Progenitor cell of endocrine pancreas (in vitro differentiated cells): Measurements from ENCODE around the gene SESN1. TPM values are rescaled to one million over a fixed set of nuclear protein-coding genes. Genes with fewer than 3 reads are reported as not detected.

Source experiments
- DNase-seq: peaks from one replicate; pipeline ENCODE4 v3.0.0; 2021; ENCODE audit warnings: low spot score; ENCODE audit not compliant: unreplicated experiment
- H3K27ac Mint-ChIP-seq: 2 replicates; pipeline ENCODE4 v1.8.0; 2021; ENCODE audit warnings: mild to moderate bottlenecking, moderate library complexity, mixed read lengths
- H3K27me3 Mint-ChIP-seq: 2 replicates; pipeline ENCODE4 v1.8.0; 2021; ENCODE audit warnings: mixed read lengths
- H3K36me3 Mint-ChIP-seq: 2 replicates; pipeline ENCODE4 v1.8.0; 2022; ENCODE audit warnings: mixed read lengths; ENCODE audit not compliant: insufficient read depth
- H3K4me1 Mint-ChIP-seq: 2 replicates; pipeline ENCODE4 v1.8.0; 2021; ENCODE audit warnings: low read depth, mixed read lengths
- H3K4me3 Mint-ChIP-seq: 2 replicates; pipeline ENCODE4 v1.8.0; 2021; ENCODE audit warnings: low read depth, mild to moderate bottlenecking, moderate library complexity, mixed read lengths
- H3K9me3 Mint-ChIP-seq: 2 replicates; pipeline ENCODE4 v1.8.0; 2021; ENCODE audit warnings: low read depth, mixed read lengths
- total RNA-seq: library from RNA; stranded (reverse); gene quantifications from 2 replicates; pipeline ENCODE4 v1.2.1, GENCODE V29; 2021
- TF ChIP-seq, protein P1 (sequence below): fragments of 200-600 bp; sonication (generic); IDR thresholded peaks from one replicate; pipeline ENCODE4 v1.5.0; 2021; ENCODE audit warnings: antibody characterized with exemption, mild to moderate bottlenecking; ENCODE audit not compliant: unreplicated experiment

SESN1 gene
- total RNA-seq, 1 donor from 2014 or later = 23.9 TPM

DNA sequence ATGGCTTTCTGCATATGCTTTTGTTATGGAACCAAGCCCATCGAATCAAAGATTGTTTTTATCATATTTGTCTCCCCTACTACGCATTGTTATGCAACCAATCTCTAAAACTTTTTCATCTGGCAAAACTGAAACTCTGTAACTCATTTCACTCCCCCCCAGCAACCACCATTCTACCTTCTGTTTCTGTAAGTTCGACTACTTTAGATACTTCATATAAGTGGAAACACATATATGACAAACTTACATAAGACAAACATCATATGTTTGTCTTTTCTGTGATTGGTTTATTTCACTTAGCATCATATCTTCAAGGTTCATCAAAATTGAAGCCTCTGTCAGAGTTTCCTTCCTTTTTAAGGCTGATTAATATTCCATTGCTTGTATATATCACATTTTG, 35.4 kb upstream of the SESN1 start:
- H3K9me3 Mint-ChIP-seq = peaks cover 10% of the 10 kb centered on the region
- no peaks in the 10 kb centered on the region for H3K4me1 Mint-ChIP-seq
- TF ChIP-seq, protein P1, sequence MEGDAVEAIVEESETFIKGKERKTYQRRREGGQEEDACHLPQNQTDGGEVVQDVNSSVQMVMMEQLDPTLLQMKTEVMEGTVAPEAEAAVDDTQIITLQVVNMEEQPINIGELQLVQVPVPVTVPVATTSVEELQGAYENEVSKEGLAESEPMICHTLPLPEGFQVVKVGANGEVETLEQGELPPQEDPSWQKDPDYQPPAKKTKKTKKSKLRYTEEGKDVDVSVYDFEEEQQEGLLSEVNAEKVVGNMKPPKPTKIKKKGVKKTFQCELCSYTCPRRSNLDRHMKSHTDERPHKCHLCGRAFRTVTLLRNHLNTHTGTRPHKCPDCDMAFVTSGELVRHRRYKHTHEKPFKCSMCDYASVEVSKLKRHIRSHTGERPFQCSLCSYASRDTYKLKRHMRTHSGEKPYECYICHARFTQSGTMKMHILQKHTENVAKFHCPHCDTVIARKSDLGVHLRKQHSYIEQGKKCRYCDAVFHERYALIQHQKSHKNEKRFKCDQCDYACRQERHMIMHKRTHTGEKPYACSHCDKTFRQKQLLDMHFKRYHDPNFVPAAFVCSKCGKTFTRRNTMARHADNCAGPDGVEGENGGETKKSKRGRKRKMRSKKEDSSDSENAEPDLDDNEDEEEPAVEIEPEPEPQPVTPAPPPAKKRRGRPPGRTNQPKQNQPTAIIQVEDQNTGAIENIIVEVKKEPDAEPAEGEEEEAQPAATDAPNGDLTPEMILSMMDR = no peak
- DNase-seq = no peak
- H3K4me3 Mint-ChIP-seq = no peak overlapping the region
- H3K36me3 Mint-ChIP-seq = peaks cover 8% of the 10 kb centered on the region
- no peak overlapping the region for H3K27ac Mint-ChIP-seq
- no peaks in the 10 kb centered on the region for H3K27me3 Mint-ChIP-seq

DNA sequence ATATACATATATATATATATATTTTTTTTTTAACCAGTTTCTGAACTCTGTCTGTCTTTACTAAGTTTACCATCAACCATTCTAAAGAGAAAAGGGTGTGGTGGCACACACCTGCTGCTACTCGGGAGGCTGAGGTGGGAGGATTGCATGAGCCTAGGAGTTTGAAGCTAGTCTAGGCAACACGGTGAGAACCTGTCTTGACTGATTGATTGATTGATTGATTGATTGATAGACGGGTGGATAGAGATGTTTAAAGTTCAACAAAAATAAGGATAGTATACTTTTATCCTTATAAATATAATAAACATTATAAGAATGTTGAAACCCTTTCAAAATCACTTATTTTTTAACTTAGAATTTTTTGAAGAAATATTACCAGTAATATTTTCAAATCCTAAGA, 30.9 kb upstream of the SESN1 start:
- Mint-ChIP-seq H3K4me1 (peaks cover 2% of the 10 kb centered on the region), H3K36me3 (peaks cover 1% of the 10 kb centered on the region), H3K27ac (no peak overlapping the region), H3K9me3 (peaks cover 3% of the 10 kb centered on the region), H3K27me3 (no peaks in the 10 kb centered on the region), H3K4me3 (no peak overlapping the region)
- no peak for DNase-seq
- TF ChIP-seq, protein P1 = no peak

DNA sequence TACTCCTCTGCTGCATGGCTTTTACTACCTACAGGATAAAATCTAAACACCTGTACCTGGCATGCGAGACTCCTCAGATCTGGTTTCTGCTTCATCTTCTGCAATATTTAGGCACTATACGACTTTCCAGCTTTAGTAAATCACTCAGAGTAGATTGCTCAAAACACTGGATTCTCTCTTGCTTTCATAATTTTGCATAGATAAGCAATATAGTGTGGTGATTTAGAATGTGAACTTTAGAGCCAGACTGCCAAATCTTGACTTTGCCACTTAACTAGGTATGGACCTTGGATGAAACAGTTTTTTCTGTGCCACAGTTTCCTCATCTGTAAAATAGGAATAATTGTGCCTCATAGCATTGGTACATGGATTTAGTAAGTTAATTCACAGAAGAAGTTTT, 29.6 kb upstream of the SESN1 start:
- DNase-seq = no peak
- Mint-ChIP-seq H3K36me3 (no peaks in the 10 kb centered on the region), H3K4me3 (no peak overlapping the region), H3K4me1 (peaks cover 2% of the 10 kb centered on the region), H3K9me3 (peaks cover 3% of the 10 kb centered on the region), H3K27me3 (no peaks in the 10 kb centered on the region), H3K27ac (no peak overlapping the region)
- TF ChIP-seq, protein P1 = no peak

DNA sequence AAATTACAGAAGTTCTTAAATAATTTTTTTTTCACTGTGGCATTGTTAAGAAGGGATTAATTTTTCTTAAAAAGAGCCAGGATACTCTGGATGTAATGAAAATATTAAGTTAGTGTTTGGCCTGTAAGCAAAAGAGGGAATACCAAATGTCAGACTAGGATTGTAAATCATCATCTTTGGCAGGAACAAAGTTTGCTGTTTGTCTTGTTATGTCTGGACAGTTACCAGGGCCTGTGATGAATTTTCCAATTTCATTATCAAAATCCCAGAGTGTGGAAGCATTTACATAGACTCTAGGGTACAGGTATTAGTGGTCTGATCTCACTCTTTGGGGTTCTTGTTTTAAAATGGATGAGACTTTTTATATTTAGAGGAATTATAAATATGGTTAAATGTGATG, 26.8 kb upstream of the SESN1 start:
- H3K27ac Mint-ChIP-seq = no peak overlapping the region
- no peaks in the 10 kb centered on the region for H3K9me3 Mint-ChIP-seq
- no peaks in the 10 kb centered on the region for H3K27me3 Mint-ChIP-seq
- H3K4me1 Mint-ChIP-seq = peaks cover 3% of the 10 kb centered on the region
- TF ChIP-seq, protein P1 = no peak
- DNase-seq = no peak
- H3K4me3 Mint-ChIP-seq = no peak overlapping the region
- H3K36me3 Mint-ChIP-seq = no peaks in the 10 kb centered on the region

DNA sequence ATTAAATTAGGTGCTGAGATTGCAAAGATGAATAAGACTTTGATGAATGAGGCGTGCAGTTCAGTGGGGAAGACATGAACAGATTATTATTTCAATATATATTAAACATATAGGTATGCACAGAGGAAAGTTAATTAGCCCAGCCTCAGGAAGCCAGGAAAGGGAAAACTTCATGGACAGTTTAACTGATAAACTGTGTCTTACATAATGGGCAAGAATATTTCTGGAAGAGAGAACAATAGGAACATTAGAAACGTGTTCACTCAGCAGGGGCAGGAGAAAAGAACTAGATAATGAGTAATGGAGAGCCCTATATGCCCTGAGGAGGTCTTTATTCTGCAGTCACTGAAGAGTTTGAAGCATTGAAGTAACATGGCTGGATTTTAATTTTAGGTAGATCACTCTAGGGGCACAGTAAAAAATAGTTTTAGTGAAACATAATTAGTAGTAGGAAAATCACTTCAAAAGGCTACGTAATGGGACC, 24.3 kb upstream of the SESN1 start:
- TF ChIP-seq, protein P1 = no peak
- Mint-ChIP-seq H3K27ac (no peak overlapping the region), H3K9me3 (no peaks in the 10 kb centered on the region), H3K36me3 (no peaks in the 10 kb centered on the region), H3K4me3 (no peak overlapping the region), H3K27me3 (no peaks in the 10 kb centered on the region), H3K4me1 (peaks cover 3% of the 10 kb centered on the region)
- no peak for DNase-seq
